ENCODE data around the gene AIFM3. TPM values are rescaled to one million over a fixed set of nuclear protein-coding genes. Genes with fewer than 3 reads are reported as not detected.

Gene AIFM3
- total and polyA plus RNA-seq, 5 donors from 2014 or later, result 0.49 TPM; not detected in 4

- no peak overlapping the region for H3K4me3 ChIP-seq (ENCODE audit: low read depth, low read length)
- Mint-ChIP-seq H3K36me3 (no peaks in the 10 kb centered on the region), H3K4me3 (no peak overlapping the region), H3K4me1 (peaks cover 0 to 21% (median 5%) of the 10 kb centered on the region in 4 donors), H3K27ac (no peak overlapping the region), H3K27me3 (no peaks in the 10 kb centered on the region), H3K9me3 (peaks cover 0 to 7% (median 0%) of the 10 kb centered on the region in 7 donors)
- no peaks in the 10 kb centered on the region for H3K27me3 ChIP-seq (ENCODE audit: control insufficient read depth, insufficient read depth, low read length)
- ATAC-seq (ENCODE audit: low read depth in 2 of 2) (no peak), DNase-seq (no peak)
- no peak overlapping the region for H3K27ac ChIP-seq (ENCODE audit: insufficient read depth, low read length, poor library complexity, severe bottlenecking)
- peaks cover 3% of the 10 kb centered on the region for H3K4me1 ChIP-seq (ENCODE audit: control insufficient read depth, insufficient read depth, low read length, poor library complexity, severe bottlenecking)
- H3K9me3 ChIP-seq (ENCODE audit: control insufficient read depth in 2 of 2, low read length in 2 of 2), result peaks cover 0 to 9% of the 10 kb centered on the region in 2 experiments
- H3K36me3 ChIP-seq (ENCODE audit: control insufficient read depth, insufficient read depth, low read length), result no peaks in the 10 kb centered on the region
Observed at GRCh38 chr22:20975541-20976290, 8.7 kb downstream of the AIFM3 start.

- H3K36me3 Mint-ChIP-seq, result no peaks in the 10 kb centered on the region
- no peak for ATAC-seq (ENCODE audit: low read depth in 2 of 2)
- H3K36me3 ChIP-seq (ENCODE audit: control insufficient read depth, insufficient read depth, low read length), result no peaks in the 10 kb centered on the region
- H3K4me1 ChIP-seq (ENCODE audit: control insufficient read depth, insufficient read depth, low read length, poor library complexity, severe bottlenecking), result peaks cover 8% of the 10 kb centered on the region
- H3K27me3 Mint-ChIP-seq, result no peaks in the 10 kb centered on the region
- peaks cover 0 to 7% (median 0%) of the 10 kb centered on the region in 7 donors for H3K9me3 Mint-ChIP-seq
- H3K27ac ChIP-seq (ENCODE audit: insufficient read depth, low read length, poor library complexity, severe bottlenecking), result no peak overlapping the region
- H3K9me3 ChIP-seq (ENCODE audit: control insufficient read depth in 2 of 2, low read length in 2 of 2), result peaks cover 0 to 9% of the 10 kb centered on the region in 2 experiments
- H3K4me3 ChIP-seq (ENCODE audit: low read depth, low read length), result no peak overlapping the region
- H3K4me1 Mint-ChIP-seq, result peaks cover 0 to 28% (median 10%) of the 10 kb centered on the region in 4 donors
- H3K27me3 ChIP-seq (ENCODE audit: control insufficient read depth, insufficient read depth, low read length), result no peaks in the 10 kb centered on the region
- H3K27ac Mint-ChIP-seq, result no peak overlapping the region
- no peak for DNase-seq
- no peak overlapping the region for H3K4me3 Mint-ChIP-seq
Observed at GRCh38 chr22:20976291-20976877, 9.3 kb downstream of the AIFM3 start.

GRCh38 chr22:20977019-20977418 is 10.0 kb downstream of the AIFM3 start:
- Histone ChIP-seq H3K27me3 (ENCODE audit: control insufficient read depth, insufficient read depth, low read length) (no peaks in the 10 kb centered on the region), H3K4me1 (ENCODE audit: control insufficient read depth, insufficient read depth, low read length, poor library complexity, severe bottlenecking) (peaks cover 13% of the 10 kb centered on the region), H3K9me3 (ENCODE audit: control insufficient read depth in 2 of 2, low read length in 2 of 2) (peaks cover 0 to 9% of the 10 kb centered on the region in 2 experiments), H3K36me3 (ENCODE audit: control insufficient read depth, insufficient read depth, low read length) (no peaks in the 10 kb centered on the region), H3K27ac (ENCODE audit: insufficient read depth, low read length, poor library complexity, severe bottlenecking) (no peak overlapping the region), H3K4me3 (ENCODE audit: low read depth, low read length) (no peak overlapping the region)
- DNase-seq (no peak), ATAC-seq (ENCODE audit: low read depth in 2 of 2) (no peak)
- Mint-ChIP-seq H3K4me1 (peaks cover 0 to 31% (median 12%) of the 10 kb centered on the region in 4 donors), H3K27ac (no peak overlapping the region), H3K4me3 (no peak overlapping the region), H3K36me3 (no peaks in the 10 kb centered on the region), H3K9me3 (peaks cover 0 to 7% (median 0%) of the 10 kb centered on the region in 7 donors), H3K27me3 (no peaks in the 10 kb centered on the region)

- Mint-ChIP-seq H3K36me3 (no peaks in the 10 kb centered on the region), H3K4me1 (peaks cover 0 to 35% (median 15%) of the 10 kb centered on the region in 4 donors), H3K27ac (no peak overlapping the region), H3K9me3 (peaks cover 0 to 7% (median 0%) of the 10 kb centered on the region in 7 donors), H3K4me3 (no peak overlapping the region), H3K27me3 (no peaks in the 10 kb centered on the region)
- Histone ChIP-seq H3K4me3 (ENCODE audit: low read depth, low read length) (no peak overlapping the region), H3K9me3 (ENCODE audit: control insufficient read depth in 2 of 2, low read length in 2 of 2) (peaks cover 0 to 9% of the 10 kb centered on the region in 2 experiments), H3K27me3 (ENCODE audit: control insufficient read depth, insufficient read depth, low read length) (no peaks in the 10 kb centered on the region), H3K4me1 (ENCODE audit: control insufficient read depth, insufficient read depth, low read length, poor library complexity, severe bottlenecking) (peaks cover 17% of the 10 kb centered on the region), H3K36me3 (ENCODE audit: control insufficient read depth, insufficient read depth, low read length) (no peaks in the 10 kb centered on the region), H3K27ac (ENCODE audit: insufficient read depth, low read length, poor library complexity, severe bottlenecking) (no peak overlapping the region)
- ATAC-seq (ENCODE audit: low read depth in 2 of 2) (no peak), DNase-seq (no peak)
Observed at GRCh38 chr22:20977516-20978170, 10.6 kb downstream of the AIFM3 start.

- Histone ChIP-seq H3K27me3 (ENCODE audit: control insufficient read depth, insufficient read depth, low read length) (no peaks in the 10 kb centered on the region), H3K4me3 (ENCODE audit: low read depth, low read length) (no peak overlapping the region), H3K36me3 (ENCODE audit: control insufficient read depth, insufficient read depth, low read length) (no peaks in the 10 kb centered on the region), H3K4me1 (ENCODE audit: control insufficient read depth, insufficient read depth, low read length, poor library complexity, severe bottlenecking) (peaks cover 23% of the 10 kb centered on the region), H3K27ac (ENCODE audit: insufficient read depth, low read length, poor library complexity, severe bottlenecking) (no peak overlapping the region), H3K9me3 (ENCODE audit: control insufficient read depth in 2 of 2, low read length in 2 of 2) (peaks cover 0 to 9% of the 10 kb centered on the region in 2 experiments)
- no peaks in the 10 kb centered on the region for H3K36me3 Mint-ChIP-seq
- H3K4me1 Mint-ChIP-seq, result peaks cover 0 to 42% (median 22%) of the 10 kb centered on the region in 4 donors
- no peak overlapping the region for H3K4me3 Mint-ChIP-seq
- ATAC-seq (ENCODE audit: low read depth in 2 of 2), result no peak
- DNase-seq, result no peak
- no peak overlapping the region for H3K27ac Mint-ChIP-seq
- H3K27me3 Mint-ChIP-seq, result no peaks in the 10 kb centered on the region
- peaks cover 0 to 7% (median 0%) of the 10 kb centered on the region in 7 donors for H3K9me3 Mint-ChIP-seq
Observed at GRCh38 chr22:20978419-20978818, 11.4 kb downstream of the AIFM3 start.

- Mint-ChIP-seq H3K27me3 (no peaks in the 10 kb centered on the region), H3K27ac (peak overlapping the region in 2 of 3 donors; percentile 56 to 87), H3K4me3 (peak overlapping the region; percentile 39 to 85 (median 50)), H3K36me3 (peaks cover 6% of the 10 kb centered on the region), H3K4me1 (peaks cover 0 to 50% (median 25%) of the 10 kb centered on the region in 4 donors), H3K9me3 (peaks cover 0 to 7% (median 0%) of the 10 kb centered on the region in 7 donors)
- no peak overlapping the region for H3K27ac ChIP-seq (ENCODE audit: insufficient read depth, low read length, poor library complexity, severe bottlenecking)
- H3K36me3 ChIP-seq (ENCODE audit: control insufficient read depth, insufficient read depth, low read length), result no peaks in the 10 kb centered on the region
- H3K4me3 ChIP-seq (ENCODE audit: low read depth, low read length), result no peak overlapping the region
- no peaks in the 10 kb centered on the region for H3K27me3 ChIP-seq (ENCODE audit: control insufficient read depth, insufficient read depth, low read length)
- peaks cover 23% of the 10 kb centered on the region for H3K4me1 ChIP-seq (ENCODE audit: control insufficient read depth, insufficient read depth, low read length, poor library complexity, severe bottlenecking)
- DNase-seq (peak; percentile 50 to 57 (median 50)), ATAC-seq (ENCODE audit: low read depth in 2 of 2) (peak; percentile 37 to 38)
- peaks cover 0 to 9% of the 10 kb centered on the region in 2 experiments for H3K9me3 ChIP-seq (ENCODE audit: control insufficient read depth in 2 of 2, low read length in 2 of 2)
Observed at GRCh38 chr22:20979243-20979809, 12.3 kb downstream of the AIFM3 start.

- Histone ChIP-seq H3K27me3 (ENCODE audit: control insufficient read depth, insufficient read depth, low read length) (no peaks in the 10 kb centered on the region), H3K9me3 (ENCODE audit: control insufficient read depth in 2 of 2, low read length in 2 of 2) (peaks cover 0 to 9% of the 10 kb centered on the region in 2 experiments), H3K4me3 (ENCODE audit: low read depth, low read length) (no peak overlapping the region), H3K4me1 (ENCODE audit: control insufficient read depth, insufficient read depth, low read length, poor library complexity, severe bottlenecking) (peaks cover 23% of the 10 kb centered on the region), H3K36me3 (ENCODE audit: control insufficient read depth, insufficient read depth, low read length) (no peaks in the 10 kb centered on the region), H3K27ac (ENCODE audit: insufficient read depth, low read length, poor library complexity, severe bottlenecking) (no peak overlapping the region)
- Mint-ChIP-seq H3K27me3 (no peaks in the 10 kb centered on the region), H3K9me3 (peaks cover 0 to 7% (median 0%) of the 10 kb centered on the region in 7 donors), H3K4me1 (peaks cover 0 to 50% (median 26%) of the 10 kb centered on the region in 4 donors), H3K4me3 (peak overlapping the region; percentile 71 to 96 (median 87)), H3K36me3 (peaks cover 6% of the 10 kb centered on the region), H3K27ac (peak overlapping the region in 1 of 3 donors; percentile 56)
- DNase-seq, result no peak
- ATAC-seq (ENCODE audit: low read depth in 2 of 2), result no peak
Observed at GRCh38 chr22:20979940-20980453, 12.9 kb downstream of the AIFM3 start.

All from CD4-positive, CD25-positive, alpha-beta regulatory T cell (primary cell).